HL-60 (cell line): ENCODE results near the gene DNAJC27.

Source experiments
- DNase-seq, 2 experiments: peaks; one replicate each; pipeline ENCODE4 v3.0.0-alpha.2; 2010 to 2020; ENCODE audit warnings: low read depth in 1 of 2, low spot score in 1 of 2
- H3K27ac ChIP-seq: fragments of 250-450 bp; sonication (Bioruptor Pico); replicated peaks from 2 replicates; pipeline ENCODE4 v1.5.1; 2020; ENCODE audit warnings: mild to moderate bottlenecking, moderate library complexity
- H3K27me3 ChIP-seq: fragments of 250-450 bp; sonication (Bioruptor Pico); 2 replicates; pipeline ENCODE4 v1.5.1; 2021; ENCODE audit warnings: mild to moderate bottlenecking, moderate library complexity; ENCODE audit not compliant: insufficient read depth, poor library complexity, severe bottlenecking
- H3K4me3 ChIP-seq: replicated peaks from 2 replicates; pipeline ENCODE4 v1.5.1; 2011; ENCODE audit warnings: mild to moderate bottlenecking, control low read depth, low read length; ENCODE audit not compliant: insufficient read depth
- CTCF ChIP-seq: IDR thresholded peaks from one replicate; pipeline ENCODE4 v1.5.1; 2011; ENCODE audit warnings: low read length, control low read depth, inconsistent platforms; ENCODE audit not compliant: insufficient read depth
- GABPA ChIP-seq: IDR thresholded peaks from 2 replicates; pipeline ENCODE4 v1.6.1; 2012; ENCODE audit warnings: low read depth
- POLR2AphosphoS5 ChIP-seq: IDR thresholded peaks from 2 replicates; pipeline ENCODE4 v1.6.1; 2012; ENCODE audit warnings: low read depth
- REST ChIP-seq: IDR thresholded peaks from 2 replicates; pipeline ENCODE4 v1.6.1; 2012; ENCODE audit warnings: low read depth; ENCODE audit not compliant: insufficient replicate concordance
- SPI1 ChIP-seq: IDR thresholded peaks from 2 replicates; pipeline ENCODE4 v1.6.1; 2012; ENCODE audit warnings: low read depth, mild to moderate bottlenecking, borderline replicate concordance

Gene DNAJC27

GRCh38 chr2:24910245-24910644, 61.5 kb downstream of the DNAJC27 start:
- Histone ChIP-seq H3K27ac (no peak overlapping the region), H3K27me3 (no peaks in the 10 kb centered on the region), H3K4me3 (no peak overlapping the region)
- no peak for DNase-seq
- TF ChIP-seq POLR2AphosphoS5 (no peak), CTCF (no peak), SPI1 (no peak), GABPA (no peak), REST (no peak)

DNA sequence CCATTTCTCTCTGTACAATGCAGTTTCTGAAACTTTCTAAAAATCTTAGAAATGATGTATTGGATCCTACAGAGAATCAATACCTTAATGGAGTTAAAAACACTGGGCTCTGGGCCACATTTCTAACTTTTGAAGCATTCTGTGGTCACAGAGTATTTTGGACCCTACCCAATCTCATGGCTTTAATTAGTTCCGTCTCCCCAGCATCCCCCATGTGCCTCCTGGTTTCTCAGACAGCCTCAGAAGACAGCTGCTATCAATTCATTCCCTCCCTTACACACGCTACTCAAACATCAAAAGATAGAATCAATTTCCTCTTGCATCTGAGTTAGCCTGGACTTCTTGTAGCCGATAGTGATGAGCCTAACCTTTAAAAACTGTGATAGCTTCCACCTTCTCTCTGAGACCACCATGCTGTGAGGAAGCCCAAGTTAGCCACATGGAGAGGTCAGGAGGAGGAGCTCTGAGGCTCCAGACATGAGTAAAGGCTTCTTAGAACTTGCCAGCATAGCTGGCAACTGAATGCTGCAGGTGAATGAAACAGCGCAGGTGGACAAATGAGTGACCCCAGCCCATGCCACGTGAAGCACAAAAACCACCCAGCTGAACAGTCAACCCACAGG, 62.1 kb downstream of the DNAJC27 start:
- H3K4me3 ChIP-seq: no peak overlapping the region
- no peak overlapping the region for H3K27ac ChIP-seq
- TF ChIP-seq CTCF: no peak
- TF ChIP-seq SPI1: no peak
- no peak for TF ChIP-seq GABPA
- TF ChIP-seq REST: no peak
- TF ChIP-seq POLR2AphosphoS5: no peak
- DNase-seq: no peak
- no peaks in the 10 kb centered on the region for H3K27me3 ChIP-seq

DNA sequence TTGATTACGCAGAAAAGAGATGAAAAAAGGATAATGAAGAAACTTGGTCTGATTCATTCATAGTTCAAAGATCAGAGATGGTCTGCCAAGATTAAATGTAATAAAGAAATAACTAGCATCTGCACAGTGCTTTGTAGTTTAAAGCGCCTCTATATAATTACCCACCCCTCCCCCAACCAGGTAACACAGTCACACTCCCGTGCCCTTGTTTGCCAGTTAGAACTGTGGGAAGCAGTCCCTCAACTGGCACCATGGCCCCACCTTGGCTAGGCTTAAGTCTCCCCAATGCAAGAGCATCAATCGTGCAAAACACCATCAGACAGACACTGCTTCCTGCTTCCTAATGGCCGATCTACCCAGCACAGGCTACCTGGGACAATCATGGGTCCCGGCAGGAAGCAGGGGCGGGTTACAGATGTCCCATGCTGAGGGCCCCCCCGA, 63.3 kb downstream of the DNAJC27 start:
- Histone ChIP-seq H3K4me3 (no peak overlapping the region), H3K27me3 (no peaks in the 10 kb centered on the region), H3K27ac (no peak overlapping the region)
- no peak for TF ChIP-seq GABPA
- TF ChIP-seq POLR2AphosphoS5: no peak
- no peak for TF ChIP-seq REST
- TF ChIP-seq SPI1: no peak
- TF ChIP-seq CTCF: no peak
- no peak for DNase-seq
